Neutrophil (primary cell): Measurements from ENCODE around the gene GYG1.

ENCODE experiments used
- H3K27ac ChIP-seq: fragments of 200-600 bp; sonication (generic); 2 replicates; pipeline ENCODE4 v1.5.1; 2016; ENCODE audit warnings: mild to moderate bottlenecking, moderate library complexity
- H3K27me3 ChIP-seq: fragments of 200-600 bp; sonication (generic); 2 replicates; pipeline ENCODE4 v1.6.0; 2016; ENCODE audit warnings: mild to moderate bottlenecking
- H3K36me3 ChIP-seq: fragments of 200-600 bp; sonication (generic); 2 replicates; pipeline ENCODE4 v1.5.1; 2017
- H3K4me1 ChIP-seq, 2 experiments: fragments of 200-600 bp in 1 of 2; sonication (generic) in 1 of 2; 1 replicate in 1 of 2; 2 replicates in 1 of 2; pipeline versions ENCODE4 v1.5.1 to v1.6.1; 2013 to 2016; ENCODE audit warnings: low read depth in 1 of 2, low read length in 1 of 2, mild to moderate bottlenecking in 1 of 2, moderate library complexity in 1 of 2; ENCODE audit not compliant: control insufficient read depth in 1 of 2, insufficient read depth in 1 of 2
- H3K4me3 ChIP-seq, 2 experiments: fragments of 200-600 bp in 1 of 2; sonication (generic) in 1 of 2; 1 replicate in 1 of 2; 2 replicates in 1 of 2; pipeline ENCODE4 v1.5.1; 2013 to 2016; ENCODE audit warnings: low read depth in 1 of 2, low read length in 1 of 2, mild to moderate bottlenecking in 1 of 2, moderate library complexity in 1 of 2
- H3K9me3 ChIP-seq: fragments of 200-600 bp; sonication (generic); 2 replicates; pipeline ENCODE4 v1.5.1; 2016
- TF ChIP-seq, protein P1 (sequence below): fragments of 200-600 bp; sonication (generic); IDR thresholded peaks from 2 replicates; pipeline ENCODE4 v1.5.1; 2016; ENCODE audit warnings: antibody characterized with exemption

Gene GYG1

DNA sequence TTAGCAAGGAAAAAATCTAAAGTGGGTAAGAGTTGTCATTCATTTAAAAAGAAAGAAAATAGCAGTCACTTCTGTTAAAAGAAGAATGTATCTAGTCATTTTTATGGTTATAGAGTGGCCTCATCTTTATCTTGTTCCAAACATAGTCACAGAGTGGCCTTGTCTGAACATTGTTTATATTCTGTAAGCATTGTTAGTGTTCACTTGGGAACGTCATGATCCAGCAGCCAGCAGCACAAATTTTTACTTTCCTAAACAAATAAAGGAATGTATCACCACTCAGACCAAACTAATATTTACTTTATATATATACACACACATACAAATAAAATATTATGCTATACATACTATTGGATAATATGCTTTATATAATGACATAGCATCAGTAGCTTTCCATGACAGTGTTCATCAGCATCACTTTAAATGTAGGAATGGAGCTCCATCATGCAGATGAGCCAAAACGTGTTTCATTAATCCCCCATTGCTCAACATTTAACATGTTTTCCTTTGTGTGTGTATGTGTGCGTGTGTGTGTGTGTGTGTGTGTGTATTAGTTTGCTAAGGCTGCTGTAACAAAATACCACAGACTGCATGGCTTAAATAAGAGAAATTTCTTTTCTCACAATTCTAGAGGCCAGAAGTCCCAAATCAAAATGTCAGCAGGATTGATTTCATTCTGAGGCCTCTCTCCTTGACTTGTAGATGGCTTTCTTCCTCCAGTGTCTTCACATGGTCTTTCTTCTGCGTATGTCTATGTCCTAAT is 39.6 kb upstream of the GYG1 start:
- TF ChIP-seq, protein P1, sequence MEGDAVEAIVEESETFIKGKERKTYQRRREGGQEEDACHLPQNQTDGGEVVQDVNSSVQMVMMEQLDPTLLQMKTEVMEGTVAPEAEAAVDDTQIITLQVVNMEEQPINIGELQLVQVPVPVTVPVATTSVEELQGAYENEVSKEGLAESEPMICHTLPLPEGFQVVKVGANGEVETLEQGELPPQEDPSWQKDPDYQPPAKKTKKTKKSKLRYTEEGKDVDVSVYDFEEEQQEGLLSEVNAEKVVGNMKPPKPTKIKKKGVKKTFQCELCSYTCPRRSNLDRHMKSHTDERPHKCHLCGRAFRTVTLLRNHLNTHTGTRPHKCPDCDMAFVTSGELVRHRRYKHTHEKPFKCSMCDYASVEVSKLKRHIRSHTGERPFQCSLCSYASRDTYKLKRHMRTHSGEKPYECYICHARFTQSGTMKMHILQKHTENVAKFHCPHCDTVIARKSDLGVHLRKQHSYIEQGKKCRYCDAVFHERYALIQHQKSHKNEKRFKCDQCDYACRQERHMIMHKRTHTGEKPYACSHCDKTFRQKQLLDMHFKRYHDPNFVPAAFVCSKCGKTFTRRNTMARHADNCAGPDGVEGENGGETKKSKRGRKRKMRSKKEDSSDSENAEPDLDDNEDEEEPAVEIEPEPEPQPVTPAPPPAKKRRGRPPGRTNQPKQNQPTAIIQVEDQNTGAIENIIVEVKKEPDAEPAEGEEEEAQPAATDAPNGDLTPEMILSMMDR: no peak
- no peaks in the 10 kb centered on the region for H3K27me3 ChIP-seq

DNA sequence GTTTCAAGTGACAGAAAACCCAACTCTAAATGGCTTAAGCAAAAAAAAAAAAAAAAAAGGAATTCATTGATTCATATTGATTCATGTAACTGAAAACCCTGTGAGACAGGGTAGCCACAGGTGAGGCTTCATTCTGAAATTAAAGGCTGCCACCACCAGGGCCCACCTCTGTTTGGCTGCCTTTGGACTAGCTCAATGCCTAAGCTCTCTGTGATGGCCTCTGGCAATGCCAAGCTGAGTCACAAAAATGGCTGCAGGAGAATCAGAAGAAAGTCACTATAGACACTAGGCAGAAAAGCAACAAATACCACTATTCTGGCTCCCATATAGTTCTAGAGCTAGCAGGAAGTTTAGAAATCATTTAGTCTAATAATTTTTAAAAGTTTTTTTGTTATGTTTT is 38.2 kb upstream of the GYG1 start:
- H3K27me3 ChIP-seq: no peaks in the 10 kb centered on the region
- H3K4me1 ChIP-seq: peaks cover 0 to 10% of the 10 kb centered on the region in 2 experiments
- no peaks in the 10 kb centered on the region for H3K9me3 ChIP-seq
- H3K36me3 ChIP-seq: no peaks in the 10 kb centered on the region
- H3K4me3 ChIP-seq: no peak overlapping the region
- no peak overlapping the region for H3K27ac ChIP-seq
- TF ChIP-seq, protein P1: no peak

More for the DNA sequence above, 39.6 kb upstream of the GYG1 start:
- Histone ChIP-seq H3K36me3 (no peaks in the 10 kb centered on the region), H3K27ac (no peak overlapping the region), H3K4me3 (no peak overlapping the region), H3K9me3 (no peaks in the 10 kb centered on the region), H3K4me1 (no peaks in the 10 kb centered on the region)

- H3K27me3 ChIP-seq: no peaks in the 10 kb centered on the region
- H3K27ac ChIP-seq: no peak overlapping the region
- H3K9me3 ChIP-seq: no peaks in the 10 kb centered on the region
- H3K36me3 ChIP-seq: no peaks in the 10 kb centered on the region
- TF ChIP-seq, protein P1: no peak
- H3K4me3 ChIP-seq: no peak overlapping the region
- peaks cover 0 to 12% of the 10 kb centered on the region in 2 experiments for H3K4me1 ChIP-seq
These were observed 36.4 kb upstream of the GYG1 start for GRCh38 chr3:148954981-148955380.

GRCh38 chr3:148955544-148956346 is 35.6 kb upstream of the GYG1 start:
- Histone ChIP-seq H3K4me1 (peaks cover 0 to 12% of the 10 kb centered on the region in 2 experiments), H3K27ac (no peak overlapping the region), H3K36me3 (no peaks in the 10 kb centered on the region), H3K4me3 (no peak overlapping the region), H3K9me3 (no peaks in the 10 kb centered on the region), H3K27me3 (no peaks in the 10 kb centered on the region)
- TF ChIP-seq, protein P1: no peak

- Histone ChIP-seq H3K4me3 (no peak overlapping the region), H3K27ac (no peak overlapping the region), H3K27me3 (no peaks in the 10 kb centered on the region), H3K36me3 (no peaks in the 10 kb centered on the region), H3K4me1 (peaks cover 4 to 12% of the 10 kb centered on the region in 2 experiments), H3K9me3 (no peaks in the 10 kb centered on the region)
- TF ChIP-seq, protein P1: no peak
These were observed 33.8 kb upstream of the GYG1 start for GRCh38 chr3:148957586-148957985.
